ENCODE results near the gene PRELID1.
A peak's percentile ranks its signal among the peaks of the same experiment; 100 is the strongest.
"Not testable (repeated sequence)": the region's sequence is repeated elsewhere in the genome, so short reads cannot be mapped to it uniquely, and the experiment has no call there.

Gene PRELID1

GRCh38 chr5:177300236-177300880 lies 3.2 kb upstream of the PRELID1 start:
- no peak for DNase-seq (ENCODE audit: low read depth)

GRCh38 chr5:177300951-177301350 lies 2.6 kb upstream of the PRELID1 start:
- DNase-seq (ENCODE audit: low read depth): no peak

DNA sequence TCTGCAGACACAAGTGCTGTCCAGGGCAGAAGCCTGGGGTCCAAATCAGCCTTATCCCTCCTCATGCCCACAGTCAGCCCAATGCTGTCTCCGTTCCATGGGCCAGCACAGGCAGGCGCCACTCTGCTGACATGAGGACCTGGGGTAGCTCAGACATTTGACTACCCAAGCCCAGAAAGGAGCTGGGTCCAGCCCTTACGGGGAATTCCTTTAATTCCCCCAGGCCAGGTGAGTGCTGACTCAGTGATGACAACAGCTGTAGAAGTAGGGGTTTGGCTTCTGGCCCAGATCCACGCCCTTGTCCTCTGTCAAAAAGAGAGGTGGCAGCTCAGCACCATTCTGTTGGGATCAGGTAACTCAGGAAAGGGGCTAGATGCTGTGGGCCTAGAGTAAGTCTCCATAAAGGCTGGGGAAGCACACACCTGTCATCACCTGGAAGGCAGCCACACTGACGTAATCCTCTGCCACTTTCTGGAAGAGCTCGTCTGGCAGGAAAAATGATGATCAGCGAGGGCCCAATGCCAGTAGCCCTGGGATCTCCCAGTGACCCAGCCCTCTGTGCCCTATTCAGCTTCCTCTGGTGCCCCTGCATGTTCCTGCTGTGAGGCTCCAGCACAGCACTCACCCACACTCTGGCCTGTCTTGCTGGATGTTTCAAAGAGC lies 2.0 kb upstream of the PRELID1 start:
- no peak for DNase-seq (ENCODE audit: low read depth)

DNA sequence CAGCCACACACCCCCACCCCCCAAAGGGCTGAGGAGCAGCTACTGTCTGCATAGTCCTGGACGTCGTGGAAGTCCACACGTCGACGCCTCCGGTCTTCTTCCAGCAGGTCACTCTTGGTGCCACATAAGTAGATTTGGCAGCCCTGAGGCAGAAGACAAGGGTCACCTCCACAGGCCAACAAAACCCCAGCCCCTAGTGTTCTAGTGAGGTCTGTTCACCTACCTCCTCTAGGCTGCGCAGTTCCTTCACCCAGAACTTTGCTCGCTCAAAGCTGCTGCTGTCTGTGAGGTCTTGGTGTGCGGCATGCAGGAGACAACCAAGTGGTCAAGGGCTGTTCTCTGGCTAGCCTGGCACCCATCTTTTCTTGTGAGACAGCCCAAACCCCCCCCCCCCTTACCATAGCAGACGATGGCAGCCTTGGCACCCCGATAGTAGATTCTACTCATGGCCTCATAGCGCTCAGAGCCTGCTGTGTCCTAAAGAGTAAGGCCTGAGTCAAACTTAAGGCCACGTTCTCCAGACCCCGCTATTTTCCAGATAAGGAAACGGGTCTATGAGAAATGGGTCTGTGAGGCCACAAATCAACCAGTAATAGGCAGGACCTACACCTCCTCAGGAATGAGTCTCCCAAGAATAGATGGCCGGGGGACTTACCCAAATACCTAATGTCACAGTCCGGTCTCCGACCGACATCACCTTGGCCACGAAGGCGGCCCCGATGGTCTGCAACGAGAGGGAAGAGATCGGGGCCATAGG lies 1.1 kb upstream of the PRELID1 start:
- DNase-seq (ENCODE audit: low read depth): no peak

GRCh38 chr5:177303925-177304391 lies 359 bp downstream of the PRELID1 start:
- no peak for DNase-seq (ENCODE audit: low read depth)

GRCh38 chr5:177304392-177305119 lies 957 bp downstream of the PRELID1 start:
- DNase-seq (ENCODE audit: low read depth): no peak

DNA sequence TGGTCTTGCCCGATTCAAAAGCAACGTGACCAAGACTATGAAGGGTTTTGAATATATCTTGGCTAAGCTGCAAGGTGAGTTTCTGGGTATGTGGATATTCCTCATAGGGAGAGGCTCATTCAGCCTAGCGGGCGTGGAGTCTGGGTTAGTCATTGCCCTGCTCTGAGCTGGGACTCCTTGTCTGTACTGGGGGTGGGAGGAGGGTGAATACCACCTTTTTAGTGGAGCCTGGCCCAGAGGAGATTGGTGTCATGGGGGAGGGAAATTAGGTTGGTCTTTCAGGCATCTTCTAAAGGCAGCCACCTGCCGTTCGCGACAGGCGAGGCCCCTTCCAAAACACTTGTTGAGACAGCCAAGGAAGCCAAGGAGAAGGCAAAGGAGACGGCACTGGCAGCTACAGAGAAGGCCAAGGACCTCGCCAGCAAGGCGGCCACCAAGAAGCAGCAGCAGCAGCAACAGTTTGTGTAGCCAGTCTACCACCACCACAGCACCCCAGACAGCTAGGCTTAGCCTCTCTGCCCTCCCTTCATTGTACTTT lies 2.6 kb downstream of the PRELID1 start:
- not testable (repeated sequence) for DNase-seq (ENCODE audit: low read depth)

DNA sequence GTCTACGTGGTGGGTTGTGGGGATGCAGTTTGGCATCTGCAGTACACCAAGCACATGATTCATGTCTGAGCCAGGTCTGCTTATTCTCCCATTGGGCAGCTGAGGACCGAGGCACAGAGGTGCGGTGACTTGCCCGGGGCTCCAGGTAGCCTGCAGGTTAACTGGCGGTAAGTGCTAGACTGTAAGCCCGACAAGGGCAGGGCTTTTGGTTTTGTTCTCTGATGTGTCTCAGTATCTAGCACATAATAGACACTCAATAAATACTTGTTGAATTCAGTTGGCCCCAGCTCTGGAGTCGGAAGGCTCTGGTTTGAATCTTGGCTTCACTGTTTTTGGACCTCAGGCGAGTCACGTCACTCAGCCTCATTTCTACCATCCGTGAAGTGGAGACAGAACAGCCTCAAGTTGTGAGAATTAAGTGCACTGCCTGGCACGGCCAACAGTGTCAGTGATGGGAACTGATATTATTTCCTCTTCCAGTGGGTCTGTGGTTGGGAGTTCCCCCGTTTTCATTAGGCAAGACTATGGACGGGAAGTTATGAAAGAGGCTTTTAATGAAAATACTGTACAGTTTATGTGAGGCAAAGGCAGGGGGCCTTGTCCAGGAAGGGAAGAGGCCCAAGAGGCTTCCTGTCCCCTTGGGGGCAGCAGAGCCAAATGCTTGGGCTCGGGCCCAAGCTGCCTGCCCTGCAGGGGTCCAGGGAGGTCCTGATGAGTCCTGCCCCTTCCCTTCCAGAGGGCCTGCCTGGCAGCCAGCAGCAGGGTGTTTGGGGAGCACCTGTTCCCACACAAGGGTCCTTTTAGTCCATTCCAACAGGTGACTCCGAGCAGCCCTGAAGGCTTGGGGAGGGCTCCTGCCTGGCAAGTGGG lies 3.3 kb downstream of the PRELID1 start:
- DNase-seq (ENCODE audit: low read depth): no peak

DNA sequence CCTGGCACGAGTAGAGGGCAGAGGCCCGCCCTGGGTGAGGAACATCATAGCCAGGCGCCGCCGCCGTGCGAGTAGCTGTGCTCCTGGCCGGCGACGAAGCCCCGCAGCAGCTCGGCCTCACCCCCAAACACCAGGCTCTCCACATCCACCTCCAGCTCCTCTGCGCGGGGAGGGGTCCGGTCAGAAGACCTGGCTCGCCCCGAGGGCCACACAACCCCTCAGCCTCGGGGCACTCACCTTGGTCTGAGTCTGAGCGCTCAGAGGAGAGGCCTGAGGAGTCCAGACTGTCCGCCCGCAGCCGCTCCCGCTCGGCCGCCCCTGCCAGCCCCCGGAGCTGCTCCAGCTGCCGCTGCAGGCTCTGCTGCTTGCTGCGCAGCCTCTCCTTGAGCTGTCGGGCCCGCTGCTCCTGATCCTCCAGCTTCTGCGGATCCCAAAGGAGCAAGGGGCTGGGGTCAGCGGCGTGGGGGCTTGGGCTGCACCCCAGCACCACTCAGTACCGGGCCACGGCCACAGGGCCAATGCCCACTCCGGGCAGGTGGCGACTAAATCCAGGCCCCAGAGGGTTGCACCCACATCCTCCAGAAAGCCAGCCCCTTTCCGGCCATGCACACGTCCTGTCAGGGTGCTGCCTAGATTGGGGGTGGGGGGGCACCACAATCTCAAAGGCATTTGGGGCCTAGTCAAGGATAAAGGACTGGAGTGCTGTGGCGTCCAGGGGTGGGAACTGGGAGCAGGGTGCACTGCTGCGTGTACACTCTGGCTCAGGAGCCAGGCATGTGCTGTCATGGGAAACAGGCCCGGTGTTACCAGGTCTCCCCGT lies 4.2 kb downstream of the PRELID1 start:
- DNase-seq (ENCODE audit: low read depth): no peak

DNA sequence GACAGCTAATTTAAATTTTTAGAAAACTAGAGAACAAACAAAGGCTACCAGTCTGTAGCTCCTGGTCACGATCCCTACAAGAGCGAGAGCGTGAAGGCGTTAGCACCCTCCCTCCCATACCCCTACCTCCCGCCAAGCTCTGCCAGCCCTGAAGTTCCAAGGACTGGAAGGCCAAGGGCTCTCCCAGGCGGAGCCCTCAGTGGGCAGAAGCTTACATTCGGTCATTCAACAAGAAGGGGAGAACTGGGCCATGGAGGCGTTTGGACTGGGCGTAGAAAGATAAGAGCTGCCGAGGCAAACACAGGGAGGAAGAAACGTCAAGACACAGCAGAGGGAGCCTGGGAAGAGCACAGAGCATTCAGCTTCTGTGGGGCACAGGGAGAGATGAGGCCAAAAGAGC lies 5.1 kb downstream of the PRELID1 start:
- no peak for DNase-seq (ENCODE audit: low read depth)

DNA sequence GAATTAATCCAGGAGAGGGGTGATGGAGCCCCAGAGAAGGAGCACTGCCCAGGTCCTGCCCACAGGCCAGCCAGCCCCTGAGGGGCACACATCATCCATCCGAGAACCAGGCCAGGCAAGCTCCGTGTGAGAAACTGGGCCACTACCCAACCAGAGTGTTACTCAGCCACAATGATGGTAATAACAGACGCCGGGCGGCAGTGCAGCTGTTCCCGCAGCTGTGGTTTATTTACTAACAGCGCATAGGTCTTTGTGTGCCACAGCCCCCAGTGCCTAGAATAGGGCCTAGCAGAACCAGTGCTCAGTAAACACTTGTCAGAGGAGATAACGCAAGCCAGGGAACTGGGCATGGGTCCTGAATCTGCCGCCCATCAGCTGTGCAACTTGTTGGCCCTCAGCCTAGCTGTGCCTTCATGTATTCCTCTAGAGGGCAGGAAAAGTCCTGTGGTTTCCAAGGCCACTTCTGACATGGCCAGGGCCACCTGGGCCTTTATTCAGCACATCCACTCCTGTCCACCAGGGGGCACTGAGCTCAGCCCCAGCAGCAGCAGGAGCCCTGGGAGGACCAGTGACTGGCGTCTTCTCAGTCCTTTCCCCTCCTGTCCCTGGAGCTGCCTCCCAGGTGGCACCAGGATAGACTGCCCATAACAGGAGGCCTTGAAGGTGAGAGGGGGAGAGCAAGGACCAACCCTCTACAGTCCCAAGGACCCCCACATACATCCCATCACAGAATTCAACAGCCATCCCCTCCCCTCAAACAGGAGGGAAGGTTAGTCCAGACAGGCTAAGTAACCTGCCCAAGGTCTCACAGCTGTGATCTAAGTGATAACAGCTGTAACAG lies 6.0 kb downstream of the PRELID1 start:
- peak; percentile 48 for DNase-seq (ENCODE audit: low read depth)

DNA sequence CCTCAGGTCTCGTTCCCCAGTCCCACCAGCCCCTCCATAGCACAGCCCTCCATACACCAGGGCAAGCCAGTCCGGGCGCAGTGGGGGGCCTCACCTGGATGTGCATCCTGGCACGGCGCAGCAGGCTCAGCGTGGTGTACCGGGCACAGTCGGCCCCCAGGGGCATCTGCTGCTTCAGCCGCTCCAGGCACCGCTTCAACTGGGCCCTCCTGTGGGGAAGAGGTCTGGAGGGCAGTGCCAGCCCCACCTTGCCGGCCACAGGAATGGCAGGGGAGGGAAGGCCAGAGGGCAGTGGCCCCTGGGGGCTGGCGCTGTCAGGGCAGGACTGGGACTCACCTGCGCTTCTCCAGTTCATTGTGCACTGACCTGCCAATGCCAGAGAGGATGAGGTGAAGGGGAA lies 6.7 kb downstream of the PRELID1 start:
- DNase-seq (ENCODE audit: low read depth): no peak

DNA sequence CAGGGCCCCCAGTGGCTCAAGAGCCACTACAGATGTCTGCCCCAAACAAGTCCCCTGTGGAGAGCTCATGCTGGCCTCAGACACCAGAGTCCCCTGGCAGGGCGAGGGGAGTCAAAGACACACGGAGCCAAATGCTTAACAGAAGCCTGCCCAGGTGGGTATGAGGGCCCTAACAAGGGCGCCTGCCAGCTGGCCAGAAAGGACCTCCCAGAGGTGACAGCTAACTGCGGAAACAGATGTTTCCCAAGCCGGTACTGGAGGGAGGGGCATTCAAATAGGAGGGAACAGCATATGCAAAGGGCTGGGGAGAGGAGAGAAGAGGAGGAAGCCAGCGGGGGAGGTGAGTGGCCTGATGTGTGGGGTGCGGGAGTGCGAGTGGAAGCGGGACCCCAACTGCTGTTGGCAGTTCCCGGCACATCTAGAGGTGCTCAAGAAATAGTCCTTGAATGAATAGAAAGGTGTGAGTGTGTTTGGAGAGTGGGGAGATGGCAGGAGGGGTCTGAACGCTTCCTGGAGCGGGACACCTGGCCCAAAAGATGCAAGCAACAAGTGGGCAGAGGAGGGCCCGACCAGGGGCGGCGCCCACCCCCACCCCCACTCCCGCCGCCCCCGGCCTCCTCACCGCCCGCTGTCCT lies 7.3 kb downstream of the PRELID1 start:
- DNase-seq (ENCODE audit: low read depth): no peak

DNA sequence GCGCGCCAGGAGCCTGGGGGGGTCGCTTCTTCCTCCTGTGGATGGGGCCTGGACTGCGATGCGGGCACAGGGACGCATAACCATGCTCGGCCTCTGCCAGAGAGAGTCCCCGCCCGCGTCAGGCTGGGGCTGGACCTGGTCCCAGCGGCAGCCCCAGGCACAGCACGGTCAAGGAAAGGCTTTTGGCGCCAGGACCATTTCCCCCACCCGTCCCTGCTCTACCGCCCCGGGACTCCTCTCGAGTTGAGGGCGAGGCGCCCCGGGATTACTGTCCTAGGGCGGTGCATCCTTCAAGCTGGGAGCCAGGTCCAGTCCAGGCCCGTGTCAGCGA lies 7.8 kb downstream of the PRELID1 start:
- no peak for DNase-seq (ENCODE audit: low read depth)

DNA sequence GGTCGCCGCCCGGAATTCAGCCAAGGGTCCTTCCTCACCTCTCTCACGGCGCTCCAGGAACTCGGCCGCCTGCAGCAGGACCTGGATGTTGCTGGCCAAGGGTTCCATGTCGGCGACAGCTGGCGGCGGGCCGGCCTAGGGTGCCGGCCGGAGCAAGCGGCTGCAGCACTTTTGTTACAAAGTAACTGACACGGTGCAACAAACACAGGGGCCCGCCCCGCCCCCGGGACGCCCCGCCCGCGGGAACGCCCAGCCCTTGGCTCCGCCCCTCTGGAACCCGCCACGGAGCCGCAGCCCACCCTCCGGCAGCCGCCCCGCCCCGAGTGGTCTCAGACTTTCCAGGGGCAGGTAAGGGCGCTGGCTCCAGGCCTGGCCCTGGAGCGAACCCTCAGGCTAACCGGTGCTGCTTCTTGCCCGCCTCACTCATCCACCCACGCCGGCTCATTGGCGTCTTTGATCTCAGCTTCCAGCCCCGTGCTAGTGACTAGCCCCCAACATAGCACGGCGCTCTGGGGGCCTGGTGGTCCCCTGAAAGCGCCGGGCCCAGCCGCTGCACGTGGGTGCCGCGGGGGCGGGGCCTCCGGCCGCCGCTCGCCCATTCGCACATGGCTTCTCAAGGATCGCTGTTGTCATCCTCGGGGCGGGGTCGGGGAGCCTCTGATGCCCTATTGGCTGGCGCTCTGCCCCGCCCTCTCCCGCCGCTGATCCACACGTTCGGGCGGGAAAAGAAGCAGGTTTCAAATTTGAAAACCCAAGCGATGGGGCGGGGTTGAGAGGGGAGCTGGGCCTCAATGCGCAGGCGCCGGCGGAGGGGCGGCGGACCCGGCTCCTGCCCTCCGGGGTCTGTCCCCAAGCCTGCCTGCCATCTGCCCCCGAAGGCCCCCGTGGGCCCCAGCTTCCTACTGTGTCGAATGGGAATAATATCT lies 8.4 kb downstream of the PRELID1 start, which contains the start of gene MXD3:
Gene MXD3 (minus strand): TSS at position 176 of the 926 bp plus-strand sequence. CDS start 68 bp downstream, at position 108.
- peak; percentile 95 for DNase-seq (ENCODE audit: low read depth)

DNA sequence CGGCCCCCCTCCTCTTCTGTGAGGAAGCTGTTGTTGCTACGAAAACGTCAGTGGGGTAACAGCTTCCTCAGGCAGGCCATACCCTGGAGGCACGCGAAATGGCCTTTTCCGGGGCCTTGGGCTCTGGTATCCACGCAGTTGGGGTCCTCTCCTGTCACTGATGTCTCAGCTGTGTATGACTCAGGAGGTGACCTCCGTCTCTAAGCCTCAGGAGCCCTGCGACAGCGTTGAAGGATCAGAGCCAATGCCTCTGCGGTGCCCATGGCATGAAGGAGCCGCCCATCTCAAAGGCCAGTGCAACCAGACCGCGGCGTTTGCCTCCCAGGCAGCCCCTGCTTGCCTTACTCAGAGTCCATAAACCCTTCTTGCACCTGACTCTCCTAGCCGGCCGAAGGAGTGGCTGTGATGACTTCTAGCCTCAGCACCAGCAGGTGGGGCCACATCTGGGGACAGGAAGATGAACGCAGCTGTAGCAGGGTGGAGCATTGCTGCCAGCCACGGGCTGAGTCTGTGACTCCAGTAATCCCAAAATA lies 9.1 kb downstream of the PRELID1 start:
- no peak for DNase-seq (ENCODE audit: low read depth)

GRCh38 chr5:177313561-177314259 lies 10.1 kb downstream of the PRELID1 start:
- no peak for DNase-seq (ENCODE audit: low read depth)

Data from stimulated activated CD8-positive, alpha-beta memory T cell treated with anti-CD3 and anti-CD28 coated beads, Interleukin-4, amount 100 ng/mL, for 24 hours (primary cell).